Measurements from ENCODE around the gene THAP6.

GRCh38 chr4:75566911-75567310, 52.6 kb downstream of the THAP6 start:
- TF ChIP-seq CTCF (IDR thresholded peaks at IDR 0.05) (no peak), POLR2A (IDR thresholded peaks at IDR 0.05) (no peak)

Measured in adrenal gland (tissue), 5 donors.